ENCODE results near the gene KRTAP2-4.
"Not testable (repeated sequence)": the region's sequence is repeated elsewhere in the genome, so short reads cannot be mapped to it uniquely, and the experiment has no call there.

- TF ChIP-seq POLR2AphosphoS5 (IDR thresholded peaks at IDR 0.05; ENCODE audit: insufficient read depth in 1 of 2, low read depth in 1 of 2); POLR2A (IDR thresholded peaks at IDR 0.05); CTCF (IDR thresholded peaks at IDR 0.05): not testable (repeated sequence)
Observed at GRCh38 chr17:41084100-41084856, 18.6 kb upstream of the KRTAP2-4 start, which contains the start of gene KRTAP4-7.

All from vagina (tissue), 2 donors.